Astrocyte (in vitro differentiated cells and primary cell): ENCODE measurements around the gene MRTFB. TPM values are rescaled to one million over a fixed set of nuclear protein-coding genes. Genes with fewer than 3 reads are reported as not detected.

Experiments
- DNase-seq: peaks from one replicate; pipeline ENCODE4 v3.0.0-alpha.2; 2010; ENCODE audit warnings: low read depth
- FAIRE-seq: peaks from 2 replicates; lab custom pipeline; 2011; peaks lifted over from hg19 to GRCh38; lab: Jason Lieb, UNC
- H2AFZ ChIP-seq: 2 replicates; pipeline ENCODE4 v1.6.0; 2012; ENCODE audit warnings: low read depth, low read length, inconsistent platforms
- H3K27ac ChIP-seq: 2 replicates; pipeline ENCODE4 v1.5.1; 2011; ENCODE audit warnings: low read depth, low read length, inconsistent platforms
- H3K27me3 ChIP-seq: 2 replicates; pipeline ENCODE4 v1.6.0; 2011; ENCODE audit warnings: low read length, inconsistent platforms; ENCODE audit not compliant: insufficient read depth
- H3K36me3 ChIP-seq: 2 replicates; pipeline ENCODE4 v1.5.1; 2011; ENCODE audit warnings: low read length, inconsistent platforms; ENCODE audit not compliant: insufficient read depth
- H3K4me1 ChIP-seq: 2 replicates; pipeline ENCODE4 v1.5.1; 2011; ENCODE audit warnings: low read length, inconsistent platforms; ENCODE audit not compliant: insufficient read depth
- H3K4me2 ChIP-seq: 2 replicates; pipeline ENCODE4 v1.6.0; 2012; ENCODE audit warnings: low read length, inconsistent platforms
- H3K4me3 ChIP-seq: 2 replicates; pipeline ENCODE4 v1.5.1; 2011; ENCODE audit warnings: low read depth, mild to moderate bottlenecking, low read length, inconsistent platforms; ENCODE audit not compliant: insufficient read depth
- H3K79me2 ChIP-seq: 2 replicates; pipeline ENCODE4 v1.6.0; 2012; ENCODE audit warnings: mild to moderate bottlenecking, low read length, inconsistent platforms; ENCODE audit not compliant: insufficient read depth
- H3K9ac ChIP-seq: 2 replicates; pipeline ENCODE4 v1.6.0; 2012; ENCODE audit warnings: mild to moderate bottlenecking, low read length, inconsistent platforms
- H3K9me3 ChIP-seq: 2 replicates; pipeline ENCODE4 v1.5.1; 2012; ENCODE audit warnings: low read depth, mild to moderate bottlenecking, low read length, inconsistent platforms; ENCODE audit not compliant: insufficient read depth
- H4K20me1 ChIP-seq: 2 replicates; pipeline ENCODE4 v1.6.0; 2012; ENCODE audit warnings: low read length, inconsistent platforms; ENCODE audit not compliant: insufficient read depth
- H3K27ac Mint-ChIP-seq: one replicate; pipeline ENCODE4 v1.8.0; 2021; ENCODE audit warnings: mild to moderate bottlenecking, mixed read lengths; ENCODE audit not compliant: unreplicated experiment
- H3K27me3 Mint-ChIP-seq: one replicate; pipeline ENCODE4 v1.8.0; 2021; ENCODE audit warnings: low read depth, mixed read lengths; ENCODE audit not compliant: unreplicated experiment
- H3K36me3 Mint-ChIP-seq: one replicate; pipeline ENCODE4 v1.8.0; 2021; ENCODE audit warnings: low read depth, mixed read lengths; ENCODE audit not compliant: unreplicated experiment
- H3K4me1 Mint-ChIP-seq: one replicate; pipeline ENCODE4 v1.8.0; 2021; ENCODE audit warnings: low read depth, mixed read lengths; ENCODE audit not compliant: unreplicated experiment
- H3K4me3 Mint-ChIP-seq: one replicate; pipeline ENCODE4 v1.8.0; 2021; ENCODE audit warnings: mild to moderate bottlenecking, moderate library complexity, mixed read lengths; ENCODE audit not compliant: unreplicated experiment
- H3K9me3 Mint-ChIP-seq: one replicate; pipeline ENCODE4 v1.8.0; 2021; ENCODE audit warnings: mild to moderate bottlenecking, mixed read lengths; ENCODE audit not compliant: unreplicated experiment
- EZH2 ChIP-seq: IDR thresholded peaks from 2 replicates; pipeline ENCODE4 v1.6.1; 2012; ENCODE audit warnings: mild to moderate bottlenecking, low read length, inconsistent platforms; ENCODE audit not compliant: insufficient read depth
- total RNA-seq: library from RNA; stranded (reverse); gene quantifications from 2 replicates; pipeline ENCODE4 v1.2.1, GENCODE V29; 2021
- TF ChIP-seq, protein P1 (sequence below): IDR thresholded peaks from 2 replicates; pipeline ENCODE4 v1.5.1; 2011; ENCODE audit warnings: low read depth, mild to moderate bottlenecking, inconsistent platforms, low read length, moderate library complexity; ENCODE audit not compliant: insufficient read depth

Gene MRTFB
- total RNA-seq, 1 donor from 2014 or later = 32.5 TPM

DNA sequence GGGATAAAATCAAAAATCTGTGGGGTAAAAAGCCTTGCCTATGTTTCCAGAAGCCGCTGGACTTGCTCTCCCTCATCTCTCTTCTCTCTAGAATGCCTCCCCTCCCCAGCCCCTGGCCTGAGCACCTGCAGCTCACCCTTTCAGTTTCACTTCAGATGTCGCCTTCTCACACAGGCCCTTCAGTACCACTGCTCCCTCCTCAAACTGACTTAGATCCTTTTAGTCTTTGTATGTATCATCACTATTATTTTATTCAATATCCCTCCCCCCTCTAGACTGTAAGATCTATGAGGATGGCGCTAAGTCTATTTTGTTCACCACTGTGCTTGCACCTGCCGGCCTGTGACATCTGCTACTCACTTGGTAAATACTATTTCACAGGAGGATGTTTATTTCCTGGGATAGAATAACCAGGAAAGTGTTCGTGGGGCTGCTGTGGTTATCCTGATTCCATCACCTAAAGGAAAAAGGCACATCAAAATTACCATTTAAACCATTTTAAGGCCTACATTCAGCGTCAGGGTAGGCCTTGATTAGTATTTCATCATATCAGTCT lies 122.3 kb downstream of the MRTFB start:
- FAIRE-seq (no peak), DNase-seq (no peak)
- Mint-ChIP-seq H3K27me3 (no peaks in the 10 kb centered on the region), H3K36me3 (no peaks in the 10 kb centered on the region), H3K9me3 (no peaks in the 10 kb centered on the region), H3K4me3 (no peak overlapping the region), H3K4me1 (peaks cover 12% of the 10 kb centered on the region), H3K27ac (no peak overlapping the region)
- Histone ChIP-seq H3K27ac (no peak overlapping the region), H3K4me1 (peaks cover 4% of the 10 kb centered on the region), H3K4me3 (no peak overlapping the region), H3K9me3 (no peaks in the 10 kb centered on the region), H3K9ac (no peak overlapping the region), H2AFZ (no peak overlapping the region), H3K4me2 (no peak overlapping the region), H3K27me3 (no peaks in the 10 kb centered on the region), H3K79me2 (no peaks in the 10 kb centered on the region), H4K20me1 (peaks cover 8% of the 10 kb centered on the region), H3K36me3 (no peaks in the 10 kb centered on the region)
- TF ChIP-seq EZH2 = no peak
- TF ChIP-seq, protein P1, sequence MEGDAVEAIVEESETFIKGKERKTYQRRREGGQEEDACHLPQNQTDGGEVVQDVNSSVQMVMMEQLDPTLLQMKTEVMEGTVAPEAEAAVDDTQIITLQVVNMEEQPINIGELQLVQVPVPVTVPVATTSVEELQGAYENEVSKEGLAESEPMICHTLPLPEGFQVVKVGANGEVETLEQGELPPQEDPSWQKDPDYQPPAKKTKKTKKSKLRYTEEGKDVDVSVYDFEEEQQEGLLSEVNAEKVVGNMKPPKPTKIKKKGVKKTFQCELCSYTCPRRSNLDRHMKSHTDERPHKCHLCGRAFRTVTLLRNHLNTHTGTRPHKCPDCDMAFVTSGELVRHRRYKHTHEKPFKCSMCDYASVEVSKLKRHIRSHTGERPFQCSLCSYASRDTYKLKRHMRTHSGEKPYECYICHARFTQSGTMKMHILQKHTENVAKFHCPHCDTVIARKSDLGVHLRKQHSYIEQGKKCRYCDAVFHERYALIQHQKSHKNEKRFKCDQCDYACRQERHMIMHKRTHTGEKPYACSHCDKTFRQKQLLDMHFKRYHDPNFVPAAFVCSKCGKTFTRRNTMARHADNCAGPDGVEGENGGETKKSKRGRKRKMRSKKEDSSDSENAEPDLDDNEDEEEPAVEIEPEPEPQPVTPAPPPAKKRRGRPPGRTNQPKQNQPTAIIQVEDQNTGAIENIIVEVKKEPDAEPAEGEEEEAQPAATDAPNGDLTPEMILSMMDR = no peak

DNA sequence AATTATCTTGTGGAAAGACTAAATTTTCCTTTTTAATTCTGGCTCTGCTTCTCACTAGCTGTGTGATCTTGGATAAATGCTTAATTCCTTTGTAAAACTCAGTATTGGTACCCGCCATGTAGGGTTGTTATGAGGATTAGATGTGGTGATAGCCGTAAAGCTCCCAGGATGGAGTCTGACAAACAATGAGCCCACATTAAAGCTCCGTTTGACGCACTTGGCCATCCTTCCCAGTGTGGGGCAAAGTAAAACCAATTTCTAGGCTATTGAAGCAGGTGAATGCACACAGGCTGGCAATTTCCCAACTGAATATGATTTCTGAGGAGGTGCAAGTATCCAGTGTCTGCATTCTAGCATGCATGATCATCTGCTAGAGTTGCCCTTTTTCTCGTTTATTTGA lies 123.6 kb downstream of the MRTFB start:
- no peaks in the 10 kb centered on the region for H3K36me3 Mint-ChIP-seq
- H3K4me3 Mint-ChIP-seq = no peak overlapping the region
- H3K27ac ChIP-seq = no peak overlapping the region
- H3K27me3 ChIP-seq = no peaks in the 10 kb centered on the region
- H3K4me2 ChIP-seq = no peak overlapping the region
- FAIRE-seq (no peak), DNase-seq (no peak)
- H3K79me2 ChIP-seq = no peaks in the 10 kb centered on the region
- peaks cover 12% of the 10 kb centered on the region for H3K4me1 ChIP-seq
- H3K27me3 Mint-ChIP-seq = no peaks in the 10 kb centered on the region
- H2AFZ ChIP-seq = no peak overlapping the region
- H3K4me1 Mint-ChIP-seq = peaks cover 21% of the 10 kb centered on the region
- no peak overlapping the region for H3K27ac Mint-ChIP-seq
- no peak overlapping the region for H3K4me3 ChIP-seq
- no peak overlapping the region for H3K9ac ChIP-seq
- H3K36me3 ChIP-seq = no peaks in the 10 kb centered on the region
- H3K9me3 ChIP-seq = no peaks in the 10 kb centered on the region
- TF ChIP-seq, protein P1 = no peak
- TF ChIP-seq EZH2 = no peak
- no peaks in the 10 kb centered on the region for H3K9me3 Mint-ChIP-seq
- H4K20me1 ChIP-seq = peaks cover 8% of the 10 kb centered on the region

DNA sequence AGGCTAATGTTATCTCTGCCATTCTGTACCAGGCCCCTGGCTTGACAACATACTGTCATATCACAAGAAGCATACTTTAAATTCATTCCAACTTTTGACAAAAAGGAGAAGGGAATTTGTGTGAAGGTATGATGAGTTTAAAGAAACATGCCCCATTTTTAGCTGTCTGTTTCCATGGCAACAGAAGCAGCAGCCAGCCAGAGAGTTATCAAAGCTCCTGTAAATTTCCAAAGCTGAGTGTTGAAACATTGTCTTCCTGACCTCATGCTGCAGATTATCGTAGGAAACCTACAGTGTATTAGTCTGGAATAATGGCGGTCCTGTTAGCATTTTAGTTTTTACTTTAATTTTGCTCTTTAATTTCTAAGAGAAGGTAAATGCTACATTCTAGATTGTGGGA lies 124.9 kb downstream of the MRTFB start:
- Histone ChIP-seq H4K20me1 (peaks cover 8% of the 10 kb centered on the region), H3K4me3 (no peak overlapping the region), H3K4me2 (no peak overlapping the region), H3K4me1 (peaks cover 12% of the 10 kb centered on the region), H2AFZ (no peak overlapping the region), H3K27ac (no peak overlapping the region), H3K9ac (no peak overlapping the region), H3K36me3 (no peaks in the 10 kb centered on the region), H3K9me3 (no peaks in the 10 kb centered on the region), H3K27me3 (no peaks in the 10 kb centered on the region), H3K79me2 (no peaks in the 10 kb centered on the region)
- Mint-ChIP-seq H3K27ac (no peak overlapping the region), H3K9me3 (no peaks in the 10 kb centered on the region), H3K36me3 (no peaks in the 10 kb centered on the region), H3K4me1 (peaks cover 21% of the 10 kb centered on the region), H3K27me3 (no peaks in the 10 kb centered on the region), H3K4me3 (no peak overlapping the region)
- no peak for FAIRE-seq
- TF ChIP-seq, protein P1 = no peak
- no peak for TF ChIP-seq EZH2
- DNase-seq = peak; percentile 39
